Ishikawa (cell line): Measurements from ENCODE around the gene PMEPA1.

ENCODE experiments used
- CREB1 ChIP-seq: IDR thresholded peaks from 2 replicates; pipeline ENCODE4 v1.6.1; 2012; ENCODE audit warnings: low read depth
- EGR1 ChIP-seq: IDR thresholded peaks from 2 replicates; pipeline ENCODE4 v1.6.1; 2012
- EP300 ChIP-seq: IDR thresholded peaks from 2 replicates; pipeline ENCODE4 v1.6.1; 2012; ENCODE audit warnings: borderline replicate concordance
- MAX ChIP-seq: IDR thresholded peaks from 2 replicates; pipeline ENCODE4 v1.6.1; 2012
- RAD21 ChIP-seq: IDR thresholded peaks from 2 replicates; pipeline ENCODE4 v1.6.1; 2012; ENCODE audit warnings: low read depth
- REST ChIP-seq: IDR thresholded peaks from 2 replicates; pipeline ENCODE4 v1.6.1; 2012; ENCODE audit warnings: low read depth, mild to moderate bottlenecking
- TAF1 ChIP-seq: IDR thresholded peaks from 2 replicates; pipeline ENCODE4 v1.6.1; 2012; ENCODE audit warnings: low read depth, mild to moderate bottlenecking
- YY1 ChIP-seq: IDR thresholded peaks from 2 replicates; pipeline ENCODE4 v1.6.1; 2012; ENCODE audit warnings: low read depth
- TF ChIP-seq, protein P1 (sequence below): IDR thresholded peaks from 2 replicates; pipeline ENCODE4 v1.6.1; 2012

DNA sequence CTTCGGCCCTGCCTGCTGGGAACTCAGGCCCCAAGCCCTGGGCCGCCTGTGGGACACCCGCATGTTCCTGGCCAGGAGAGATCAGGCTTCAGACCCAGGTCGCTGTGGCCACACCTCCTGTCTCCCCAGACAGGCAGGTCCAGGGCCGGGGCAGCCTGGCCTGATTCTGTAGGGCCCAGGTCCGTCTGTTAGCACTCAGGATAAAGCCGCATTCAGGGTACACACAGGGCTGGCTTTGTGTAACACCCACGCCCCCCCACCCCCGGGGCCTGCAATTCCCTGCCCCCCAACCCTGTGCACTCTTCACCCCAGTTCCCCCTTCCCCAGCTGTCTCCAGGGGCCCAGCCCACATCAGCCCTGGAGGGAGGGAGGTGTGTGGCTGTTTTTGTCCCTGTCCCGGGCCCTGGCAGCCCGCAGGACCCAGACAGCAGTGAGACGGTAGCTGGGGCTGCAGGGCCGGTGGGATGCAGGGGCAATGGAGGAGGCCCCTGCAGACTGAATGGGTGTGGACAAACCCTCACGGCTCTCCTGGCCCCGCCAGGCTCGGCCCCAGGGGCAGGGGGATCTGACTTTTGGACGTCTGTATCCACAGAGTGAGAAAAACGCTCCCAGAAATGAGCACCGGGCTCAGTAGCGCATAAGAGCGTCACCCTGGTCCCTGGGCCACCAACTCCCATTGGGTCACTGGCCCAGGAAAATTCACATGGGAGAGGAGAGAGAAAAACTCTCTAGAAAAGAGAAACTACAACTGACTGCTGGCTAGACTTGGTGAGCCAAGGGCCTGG lies 47.2 kb downstream of the PMEPA1 start:
- TF ChIP-seq CREB1 (no peak), EGR1 (no peak), MAX (no peak), EP300 (no peak), YY1 (no peak), RAD21 (no peak), TAF1 (no peak), REST (no peak)
- TF ChIP-seq, protein P1, sequence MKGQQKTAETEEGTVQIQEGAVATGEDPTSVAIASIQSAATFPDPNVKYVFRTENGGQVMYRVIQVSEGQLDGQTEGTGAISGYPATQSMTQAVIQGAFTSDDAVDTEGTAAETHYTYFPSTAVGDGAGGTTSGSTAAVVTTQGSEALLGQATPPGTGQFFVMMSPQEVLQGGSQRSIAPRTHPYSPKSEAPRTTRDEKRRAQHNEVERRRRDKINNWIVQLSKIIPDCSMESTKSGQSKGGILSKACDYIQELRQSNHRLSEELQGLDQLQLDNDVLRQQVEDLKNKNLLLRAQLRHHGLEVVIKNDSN, result no peak
